ENCODE data around the gene HYCC1. TPM values are rescaled to one million over a fixed set of nuclear protein-coding genes. Genes with fewer than 3 reads are reported as not detected.

HYCC1 gene
- total RNA-seq, 1 experiment from 2014 or later, result 46.2 TPM

DNA sequence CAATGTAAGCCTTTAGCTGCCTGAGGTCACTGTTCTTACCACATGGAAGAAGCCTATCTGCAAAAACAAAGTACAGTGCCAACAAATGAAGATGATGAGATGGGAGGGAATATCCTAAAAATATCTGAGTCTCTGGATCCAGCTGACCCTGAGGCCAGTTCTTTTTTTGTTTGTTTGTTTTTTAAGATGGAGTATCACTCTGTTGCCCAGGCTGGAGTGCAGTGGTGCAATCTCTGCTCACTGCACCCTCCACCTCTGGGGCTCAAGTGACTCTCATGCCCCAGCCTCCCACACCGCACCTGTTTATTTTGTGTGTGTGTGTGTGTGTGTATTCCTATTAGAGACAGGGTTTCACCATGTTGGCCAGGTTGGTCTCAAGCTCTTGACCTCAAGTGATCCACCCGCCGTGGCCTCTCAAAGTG lies 44.9 kb downstream of the HYCC1 start:
- H3K4me1 ChIP-seq, result no peaks in the 10 kb centered on the region
- no peak overlapping the region for H3K4me3 ChIP-seq (ENCODE audit: low read depth, low read length)
- Mint-ChIP-seq H3K4me3 (ENCODE audit: unreplicated experiment) (no peak overlapping the region), H3K4me1 (ENCODE audit: low read depth, unreplicated experiment) (no peaks in the 10 kb centered on the region), H3K36me3 (ENCODE audit: insufficient read depth, unreplicated experiment) (peaks cover 7% of the 10 kb centered on the region), H3K27me3 (ENCODE audit: insufficient read depth, unreplicated experiment) (no peaks in the 10 kb centered on the region), H3K9me3 (ENCODE audit: unreplicated experiment) (no peaks in the 10 kb centered on the region), H3K27ac (ENCODE audit: unreplicated experiment) (no peak overlapping the region)
- CTCF ChIA-PET, result no interaction called here
- TF ChIP-seq CTCF (IDR thresholded peaks at IDR 0.05; ENCODE audit: insufficient read depth in 1 of 2, low read depth in 1 of 2, low read length in 1 of 2, severe bottlenecking in 1 of 2, unreplicated experiment in 1 of 2), result no peak
- BruUV-seq (replicated peaks), result no TSS peak
- intact Hi-C loops (cut with micrococcal nuclease; ENCODE audit: unreplicated experiment), result no loop called here
- no peaks in the 10 kb centered on the region for H3K9me3 ChIP-seq
- DNase-seq, result no peak
- POLR2A ChIA-PET, result no interaction called here
- no peaks in the 10 kb centered on the region for H3K27me3 ChIP-seq (replicated peaks; ENCODE audit: control insufficient read depth, insufficient read depth, low read length)
- no peaks in the 10 kb centered on the region for H3K36me3 ChIP-seq (ENCODE audit: control insufficient read depth, insufficient read depth, low read length)

Other genes with a start within 250 kb of the HYCC1 start
- 192 and 220 TPM in 2 replicates for gene TOMM7, start 191.3 kb downstream of the HYCC1 start, total RNA-seq (2022)
- 35.8 and 40.6 TPM in 2 replicates for gene KLHL7, start 91.7 kb upstream of the HYCC1 start, total RNA-seq (2022)
- 38.6 and 41.6 TPM in 2 replicates for gene NUP42, start 167.9 kb upstream of the HYCC1 start, total RNA-seq (2022)
- 0.79 and 1.2 TPM in 2 replicates for gene GPNMB, start 232.6 kb upstream of the HYCC1 start, total RNA-seq (2022)

All from Caco-2 (cell line).